ENCODE results near the gene XCL2. TPM values are rescaled to one million over a fixed set of nuclear protein-coding genes. Genes with fewer than 3 reads are reported as not detected.

Gene XCL2
- not detected in 2 replicates for total RNA-seq

GRCh38 chr1:168543840-168544498, at the start of gene XCL2:
XCL2 (minus strand) TSS chr1:168543997; CDS start chr1:168543964, 33 bp downstream.

GRCh38 chr1:168576245-168576688, 32.5 kb upstream of the XCL2 start, which contains the start of gene XCL1:
XCL1 (plus strand) TSS chr1:168576605; CDS start chr1:168576638, 33 bp downstream.

Other genes starting within 250 kb of the XCL2 start
- gene XCL1, start 32.6 kb upstream of the XCL2 start, total RNA-seq, result not detected in 2 replicates
- not detected in 2 replicates for gene DPT, start 185.2 kb upstream of the XCL2 start, total RNA-seq